Activated gamma-delta T cell treated with Interleukin-2 at 50 U/mL for 16 hours (primary cell): Measurements from ENCODE around the gene ISM1.

Source experiments
- DNase-seq: peaks from one replicate; pipeline ENCODE4 v3.0.0-alpha.2; 2020

The ISM1 gene

DNA sequence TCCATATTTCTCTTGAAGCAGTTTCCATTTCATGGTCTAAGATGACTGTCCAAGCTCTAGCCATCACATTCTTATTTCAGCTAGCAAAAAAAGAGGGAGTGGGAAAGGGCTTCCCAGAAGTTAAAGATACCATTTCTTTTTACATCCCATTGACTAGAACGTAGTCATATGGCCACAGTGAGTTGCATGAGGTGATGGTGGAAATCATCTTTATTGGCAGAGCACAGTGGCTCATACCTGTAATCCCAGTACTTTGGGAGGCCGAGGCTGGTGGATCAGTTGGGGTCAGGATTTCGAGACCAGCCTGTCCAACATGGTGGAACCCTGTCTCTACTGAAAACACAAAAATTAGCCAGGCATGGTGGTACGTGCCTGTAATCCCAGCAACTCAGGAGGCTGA, 99.6 kb downstream of the ISM1 start:
- no peak for DNase-seq

DNA sequence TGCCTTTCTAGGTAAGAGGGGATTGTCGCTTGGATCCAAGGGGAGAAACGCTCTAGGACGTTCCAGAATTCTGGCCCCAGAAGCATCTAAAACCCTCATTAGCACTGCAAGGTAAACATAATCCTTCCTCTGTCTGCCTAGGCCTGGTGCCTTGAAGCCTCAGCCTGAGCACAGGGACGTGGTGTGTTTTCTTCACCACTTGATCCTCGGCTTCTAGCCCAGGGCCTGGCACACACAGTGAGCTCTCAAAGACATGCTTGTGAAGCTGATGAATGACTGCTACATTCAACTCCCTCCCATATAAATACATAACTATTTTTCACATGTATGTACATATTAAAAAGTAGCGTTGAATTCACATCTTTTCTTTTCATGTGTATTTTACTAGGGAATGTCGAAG, 100.3 kb downstream of the ISM1 start:
- no peak for DNase-seq

DNA sequence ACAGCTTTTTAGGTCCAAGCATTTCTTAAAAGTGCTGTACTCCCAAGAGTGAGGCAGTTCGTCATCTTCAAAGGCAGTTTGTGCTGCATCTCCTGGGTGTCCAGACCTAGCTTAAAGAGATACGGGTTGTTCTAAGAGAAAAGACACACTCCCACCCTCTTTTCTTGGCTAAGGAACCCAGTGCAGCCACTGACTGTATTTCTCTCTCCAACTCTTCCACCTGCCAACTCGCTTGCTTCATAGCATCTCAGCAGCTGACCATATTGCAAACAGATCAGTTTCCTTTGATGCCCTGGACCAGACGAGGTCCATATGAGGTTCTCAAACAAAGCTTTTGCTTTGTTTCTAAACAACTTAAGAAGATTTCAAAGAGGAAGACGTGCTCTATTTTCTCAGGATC, 101.1 kb downstream of the ISM1 start:
- DNase-seq: no peak

DNA sequence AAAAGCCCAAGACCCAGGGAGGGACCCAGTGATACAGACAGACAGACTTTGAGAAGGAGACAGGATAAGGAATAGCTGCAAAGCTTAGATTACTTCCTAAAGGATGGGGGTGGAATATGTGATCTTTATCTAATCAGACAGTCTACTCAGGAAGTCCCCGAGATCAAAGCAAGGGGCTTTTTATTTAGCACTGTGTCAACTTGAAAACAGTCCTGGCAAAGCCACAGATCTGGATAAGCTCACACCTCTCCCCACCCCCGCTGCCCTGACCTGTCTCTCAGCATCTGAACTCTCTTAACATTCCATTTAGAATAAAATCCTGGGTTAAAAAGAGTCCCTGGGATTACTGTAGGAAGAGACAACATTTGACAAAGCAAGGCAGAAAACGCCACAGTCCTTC, 101.5 kb downstream of the ISM1 start:
- DNase-seq: no peak

DNA sequence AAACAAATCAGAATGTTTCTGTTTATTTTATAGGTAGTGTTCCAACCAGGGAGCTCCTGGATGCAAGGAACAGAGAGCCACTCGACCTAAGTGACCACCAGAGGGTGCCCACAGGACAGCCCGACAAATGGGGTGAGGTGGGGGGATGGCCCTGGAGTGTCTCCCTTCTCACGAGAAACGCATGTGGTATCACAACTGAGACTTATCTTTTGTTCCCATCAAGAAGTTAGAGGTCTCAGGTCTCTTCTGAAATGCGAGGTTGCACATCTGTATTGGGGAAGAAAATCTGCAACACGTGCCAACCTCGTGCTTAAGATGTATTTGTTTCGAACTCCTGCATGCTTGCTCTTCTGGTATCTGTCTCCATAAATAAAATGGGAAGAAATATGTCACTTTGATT, 104.0 kb downstream of the ISM1 start:
- no peak for DNase-seq

DNA sequence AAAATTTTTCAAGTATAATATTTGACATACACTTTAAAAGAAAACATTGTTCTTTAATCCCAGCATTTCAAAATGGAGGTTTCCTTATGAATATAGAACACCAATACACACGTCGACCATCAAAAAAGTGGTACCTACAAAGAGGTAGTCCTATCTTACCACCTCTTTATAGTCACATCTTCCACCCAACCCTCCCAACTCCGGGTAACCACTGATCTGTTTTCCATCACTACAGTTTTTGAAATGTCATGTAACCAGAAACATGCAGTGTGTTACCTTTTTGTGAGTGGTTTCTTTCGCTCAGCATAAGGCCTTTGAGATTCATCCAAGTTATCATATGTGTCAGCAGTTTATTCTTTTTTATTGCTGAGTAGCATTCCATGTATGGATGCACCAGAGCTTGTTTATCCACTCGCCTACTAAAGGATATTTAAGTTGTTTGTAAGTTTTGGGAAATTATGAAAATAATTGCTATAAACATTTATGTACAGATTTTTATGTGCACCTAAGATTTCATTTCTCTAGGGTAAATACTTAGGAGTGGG, 104.8 kb downstream of the ISM1 start:
- no peak for DNase-seq

DNA sequence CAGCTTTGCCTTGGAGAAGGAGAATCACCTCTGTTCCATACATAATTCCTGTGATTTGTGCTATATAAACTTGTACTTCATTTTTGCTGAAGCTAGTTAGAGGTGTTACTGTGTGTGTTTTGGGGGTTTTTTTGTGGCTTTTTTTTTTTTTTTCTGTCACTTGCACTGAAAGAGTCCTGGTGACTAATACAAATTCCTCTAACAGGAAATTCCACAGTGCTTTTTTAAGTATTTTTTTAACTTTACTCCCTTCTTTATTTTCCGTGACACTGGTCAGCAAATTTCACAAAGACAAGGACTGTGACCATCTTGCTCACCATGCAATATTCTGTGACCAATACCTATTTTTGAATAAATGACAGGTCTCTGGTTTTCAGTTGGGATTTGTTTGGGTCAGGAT, 110.5 kb downstream of the ISM1 start:
- no peak for DNase-seq

DNA sequence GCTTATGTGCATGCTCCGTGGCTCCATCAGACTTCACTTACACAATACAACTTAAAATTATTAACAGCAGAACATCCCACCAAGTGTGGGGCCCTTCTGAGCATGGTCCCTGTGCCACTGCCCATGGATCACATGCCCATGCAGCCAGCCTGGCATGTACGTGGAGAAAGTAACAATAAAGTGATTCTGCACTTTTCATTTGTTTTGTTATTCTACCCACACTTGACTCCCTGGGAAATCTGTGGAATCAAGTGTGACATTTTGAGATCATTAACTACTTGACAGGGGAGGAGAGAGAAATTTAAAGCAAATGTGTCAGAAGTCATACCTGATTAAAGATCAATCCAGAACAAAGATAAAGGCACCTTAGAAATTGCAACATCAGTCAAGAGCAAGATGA, 112.0 kb downstream of the ISM1 start:
- DNase-seq: no peak

DNA sequence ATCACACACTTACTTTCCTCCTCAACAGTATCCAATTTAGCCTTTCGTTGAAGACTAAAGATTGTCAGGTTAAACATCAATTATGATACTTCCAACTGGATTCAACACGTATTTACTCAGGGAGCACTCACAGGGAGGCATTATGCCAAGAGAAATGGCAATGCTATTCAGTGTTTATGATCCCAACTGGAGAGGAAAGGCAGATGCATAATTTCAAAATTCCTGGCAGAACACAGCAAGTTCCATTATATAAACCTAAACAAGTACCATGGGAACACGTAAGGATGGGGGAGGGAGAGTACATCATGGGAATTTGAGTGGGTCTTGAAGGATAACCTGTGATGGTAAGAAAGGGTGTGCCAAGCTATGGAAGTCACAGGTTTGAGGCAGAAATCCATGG, 112.7 kb downstream of the ISM1 start:
- no peak for DNase-seq

DNA sequence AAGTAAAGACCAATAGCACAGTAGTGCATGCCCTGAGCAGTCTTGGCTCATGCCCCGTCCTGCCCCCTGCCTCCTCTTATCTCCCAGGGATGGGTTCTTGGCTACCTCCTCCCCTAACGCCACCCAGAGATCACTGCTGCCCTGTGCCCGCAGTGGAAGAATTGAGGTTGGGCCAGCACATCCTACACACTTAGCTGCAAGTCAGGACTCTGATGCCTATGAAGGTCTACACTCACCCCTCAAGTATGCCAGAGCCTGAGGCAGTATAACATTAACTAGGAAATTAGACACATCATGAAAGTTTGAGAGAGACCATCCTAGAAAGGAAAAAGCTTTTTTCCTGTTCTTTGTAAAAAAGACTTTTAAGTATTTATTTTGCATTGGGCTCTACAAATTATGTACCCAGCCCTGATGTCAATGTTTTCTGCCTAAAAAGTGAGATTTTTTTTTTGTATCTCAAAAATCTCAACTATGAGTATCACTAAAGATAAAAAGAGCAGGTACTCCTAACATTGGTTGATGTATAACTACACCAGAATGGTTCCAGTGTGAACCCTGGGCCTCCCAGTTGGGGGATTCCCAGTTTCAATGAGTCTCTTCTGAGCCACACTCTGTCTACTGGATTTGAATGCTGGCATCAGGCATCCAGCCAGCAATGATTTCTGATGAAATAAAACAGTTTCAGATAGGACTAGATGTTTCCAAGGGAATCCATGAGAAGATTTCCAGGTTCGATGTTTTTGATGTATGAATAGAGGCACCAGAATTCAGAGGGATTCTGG, 115.4 kb downstream of the ISM1 start:
- no peak for DNase-seq

DNA sequence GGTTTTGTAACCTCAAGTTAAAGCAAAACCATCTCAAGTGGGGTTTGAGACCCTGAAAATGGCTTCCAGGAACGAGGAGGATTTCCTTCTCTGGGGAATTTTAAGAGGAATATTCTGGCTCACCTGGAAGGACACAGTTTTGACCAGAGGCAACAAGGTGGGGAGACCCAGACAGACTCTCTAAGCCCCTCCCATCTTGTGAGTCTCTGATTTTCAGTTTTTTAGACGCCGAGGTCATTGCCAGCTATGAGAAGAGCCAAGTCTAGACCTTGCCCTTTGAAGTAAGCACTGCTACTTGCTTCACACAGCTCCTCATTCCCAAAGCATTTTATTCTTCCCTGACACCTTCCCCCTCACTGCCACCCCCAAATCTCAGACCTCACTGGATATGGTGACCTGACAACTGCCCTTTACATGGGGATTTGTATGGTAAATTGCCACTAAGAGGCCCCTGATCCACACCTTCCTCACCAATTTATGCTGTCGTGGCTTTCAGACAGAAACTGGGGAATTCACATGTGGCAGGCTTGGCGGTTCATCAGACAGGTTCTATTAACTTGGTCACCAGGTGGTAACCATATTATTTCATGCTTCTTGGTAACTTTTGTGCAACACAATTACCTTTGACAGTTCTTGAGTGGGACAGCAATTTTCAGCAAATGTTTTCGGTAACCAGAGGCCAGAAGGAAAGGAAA, 116.2 kb downstream of the ISM1 start:
- DNase-seq: no peak

DNA sequence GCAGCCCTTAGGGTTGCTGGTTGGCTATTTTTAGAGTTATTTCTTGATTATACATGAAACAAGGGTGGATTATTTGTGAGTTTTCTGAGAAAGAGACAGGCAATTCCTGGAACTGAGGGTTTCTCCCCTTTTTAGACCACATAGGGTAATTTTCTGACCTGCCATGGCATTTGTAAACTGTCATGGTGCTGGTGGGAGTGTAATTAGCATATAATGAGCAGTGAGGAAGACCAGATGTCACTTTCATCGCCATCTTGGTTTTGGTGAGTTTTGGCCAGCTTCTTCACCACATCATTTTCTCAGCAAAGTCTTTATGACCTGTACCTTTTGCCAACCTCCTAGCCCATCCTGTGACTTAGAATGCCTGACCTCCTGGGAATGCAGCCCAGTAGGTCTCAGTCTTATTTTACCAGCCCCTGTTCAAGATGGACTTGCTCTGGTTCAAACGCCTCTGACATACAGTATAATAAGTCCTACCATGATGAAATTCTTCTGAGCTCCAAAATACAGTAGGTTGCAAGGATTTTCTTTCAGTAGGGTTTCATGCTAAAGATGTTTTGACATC, 117.1 kb downstream of the ISM1 start:
- no peak for DNase-seq

DNA sequence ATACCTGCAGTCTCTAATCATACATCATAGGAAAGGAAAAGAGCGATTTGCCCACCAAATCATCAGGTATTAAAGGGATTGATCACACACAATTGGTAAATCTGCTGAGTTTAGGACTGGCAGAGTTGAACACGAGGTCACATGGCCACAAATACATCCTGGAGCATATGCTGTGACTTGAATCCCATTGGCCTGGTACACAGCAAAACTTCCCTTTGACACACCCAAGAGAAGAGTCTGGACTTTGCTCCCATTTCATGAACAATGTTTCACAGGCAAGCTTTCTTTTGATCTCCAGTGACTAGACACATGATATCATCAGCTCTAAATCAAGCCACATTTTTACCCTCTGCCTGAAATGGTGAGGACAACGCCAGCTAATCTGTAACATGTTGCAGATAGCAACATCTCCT, 117.9 kb downstream of the ISM1 start:
- no peak for DNase-seq

DNA sequence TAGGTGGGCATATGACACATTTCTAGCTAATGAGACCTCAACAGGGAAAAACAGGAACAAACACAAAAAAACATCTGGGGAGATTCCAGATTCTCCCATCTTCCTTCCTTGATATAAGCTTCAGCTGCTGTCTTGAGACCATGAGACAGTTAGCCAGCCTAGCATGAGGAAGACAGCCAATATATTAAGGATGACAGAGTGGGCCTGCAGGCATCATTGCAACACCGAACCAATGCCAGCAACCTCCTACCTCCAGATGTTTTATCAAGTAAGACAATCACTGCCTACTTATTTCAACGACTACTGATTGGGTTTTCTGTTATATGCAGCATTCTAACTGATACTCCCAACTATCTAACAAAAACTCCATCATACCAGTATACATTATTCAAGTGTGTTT, 119.0 kb downstream of the ISM1 start:
- DNase-seq: no peak

DNA sequence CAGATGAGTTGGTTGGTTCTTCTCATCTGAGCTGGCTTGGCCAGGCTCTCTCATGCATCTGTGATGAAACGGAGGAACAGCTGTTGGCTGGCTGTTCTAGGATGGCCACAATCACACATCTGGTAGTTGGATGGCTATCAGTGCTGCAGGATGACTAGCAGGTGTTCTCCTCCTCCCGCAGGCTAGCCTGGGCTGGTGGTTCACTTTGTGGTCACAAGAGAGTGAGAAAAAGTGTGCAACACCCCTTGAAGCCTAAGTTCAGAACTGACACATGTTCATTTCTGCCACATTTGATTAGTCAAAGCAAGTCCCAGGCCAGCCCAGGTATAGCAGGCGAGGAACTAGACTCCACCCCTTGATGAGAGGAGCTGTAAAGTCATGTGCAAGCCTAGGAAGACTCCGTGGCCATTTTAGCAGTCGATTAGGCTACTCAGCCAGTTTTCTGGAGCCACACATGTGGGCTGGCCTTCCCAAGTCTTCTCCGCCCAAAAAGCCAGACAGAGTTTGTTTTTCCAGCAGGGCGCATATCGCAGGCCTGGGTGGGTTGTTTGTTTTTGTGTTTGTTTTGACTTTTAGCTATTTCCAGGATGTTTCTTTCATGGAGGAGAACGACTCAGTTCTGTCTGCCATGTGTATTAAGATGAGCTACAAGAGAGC, 120.8 kb downstream of the ISM1 start:
- no peak for DNase-seq

DNA sequence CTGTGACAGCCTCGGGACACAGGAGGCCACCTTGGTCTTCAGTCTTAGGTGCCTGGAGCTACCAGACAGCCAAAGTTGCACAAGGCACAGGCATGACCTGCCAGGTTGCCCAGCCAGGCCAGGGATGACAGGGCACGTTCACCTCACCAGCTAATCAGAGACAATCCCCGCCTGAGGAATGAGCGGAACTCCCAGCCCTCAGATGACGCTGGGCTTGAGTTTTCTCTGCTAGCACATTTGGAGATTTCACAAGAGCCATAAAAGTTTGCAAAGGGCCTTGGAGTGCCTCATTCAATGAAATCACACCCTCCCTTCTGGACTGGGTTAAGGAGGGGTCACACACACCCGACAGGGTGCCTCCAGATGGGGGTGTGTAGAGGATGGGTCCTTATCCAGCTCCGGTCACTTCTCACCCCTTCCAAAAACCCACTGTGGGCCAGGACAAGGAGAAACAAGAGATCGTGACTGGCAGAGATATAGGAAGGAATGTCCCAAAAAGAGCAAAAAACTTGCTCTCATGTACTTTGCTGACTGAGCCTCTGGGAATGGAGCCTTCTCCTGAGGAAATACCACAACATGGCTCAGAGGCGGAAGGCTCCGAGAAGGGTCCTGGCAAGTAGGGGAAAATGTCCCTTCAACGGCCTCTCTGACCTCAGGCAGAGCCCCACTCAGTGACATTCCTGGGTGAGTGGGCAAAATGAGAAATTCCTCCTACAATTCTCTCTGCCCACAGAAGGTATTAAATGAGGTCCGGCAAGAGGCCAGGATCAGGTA, 121.6 kb downstream of the ISM1 start:
- no peak for DNase-seq

DNA sequence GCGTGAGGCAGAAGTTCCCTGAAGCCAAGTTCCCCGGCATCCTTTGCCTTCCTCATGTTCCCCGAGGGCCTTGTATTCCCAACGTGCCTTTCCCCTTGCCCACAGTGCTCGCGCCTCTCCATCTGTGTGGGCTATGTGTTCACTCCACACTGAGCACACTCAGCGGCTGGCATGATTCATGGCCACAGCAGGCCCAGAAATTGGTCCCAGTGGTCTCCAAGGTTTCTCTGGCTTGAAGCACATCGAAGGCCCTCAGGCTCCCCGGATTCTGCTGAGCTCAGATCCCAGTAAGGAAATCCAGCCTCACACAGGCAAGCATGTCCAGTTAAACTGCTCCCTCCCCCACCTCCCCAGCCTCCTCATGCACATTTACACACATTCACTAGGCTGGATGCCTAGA, 123.6 kb downstream of the ISM1 start:
- no peak for DNase-seq

DNA sequence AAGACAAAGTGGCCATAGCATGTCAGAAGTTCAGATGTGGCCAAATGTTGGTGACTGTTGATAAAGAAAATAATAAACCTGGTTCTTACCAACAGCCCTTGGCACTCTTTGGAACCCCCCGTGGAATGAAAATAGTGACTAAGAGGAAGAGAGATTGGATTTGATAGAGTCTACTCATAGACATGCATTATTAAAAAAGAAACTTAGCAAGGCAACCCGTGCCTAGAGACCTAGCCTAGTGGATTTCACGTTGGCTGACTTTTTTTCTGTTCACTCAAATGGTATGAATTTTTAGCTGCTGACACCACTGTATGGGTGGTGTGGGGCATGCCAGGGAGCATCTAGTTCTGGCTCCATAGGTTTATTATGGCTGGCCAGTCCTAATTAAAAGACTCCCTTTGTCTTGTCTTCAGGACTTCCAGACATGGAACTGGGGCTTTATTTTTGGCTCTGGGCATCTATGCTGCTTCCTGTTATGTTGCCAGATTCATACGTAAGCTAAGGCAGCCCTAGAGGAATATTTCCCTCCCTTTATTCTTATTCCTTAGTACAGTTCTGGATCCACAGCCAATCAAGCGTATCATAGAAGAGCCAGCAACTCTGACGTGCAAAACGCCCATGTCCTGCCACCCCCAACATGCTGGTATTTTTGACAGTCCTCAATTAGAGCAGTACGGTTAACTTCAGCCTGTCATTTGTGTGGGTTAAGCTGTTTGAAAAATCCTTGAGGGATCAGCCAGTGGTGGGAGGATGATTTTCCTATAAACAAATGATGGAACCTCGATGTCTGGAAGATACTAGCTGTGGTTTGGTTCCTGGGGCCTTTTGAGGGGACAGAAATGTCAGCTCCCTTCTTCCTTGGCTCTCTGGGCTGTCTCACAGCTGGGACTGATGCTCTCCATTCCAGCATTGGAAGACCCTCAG, 127.5 kb downstream of the ISM1 start:
- no peak for DNase-seq

DNA sequence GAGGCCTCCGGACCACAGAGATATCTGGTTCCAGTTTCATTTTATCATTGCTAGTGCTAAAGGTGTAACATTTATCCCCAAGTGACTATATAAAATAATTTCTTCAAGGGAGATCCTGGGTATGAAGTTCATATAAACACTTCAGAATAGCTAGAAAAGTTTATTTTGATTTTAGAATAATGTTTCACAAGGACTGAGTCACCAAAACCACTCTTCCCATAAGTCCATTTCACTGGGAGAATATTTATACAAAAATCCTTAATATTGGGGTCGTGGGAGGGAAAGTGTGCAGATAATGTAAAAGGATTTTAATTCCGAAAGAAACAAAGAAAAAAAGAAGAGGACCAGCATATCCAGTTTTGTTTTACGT, 128.1 kb downstream of the ISM1 start:
- DNase-seq: no peak
